Stimulated activated CD4-positive, alpha-beta T cell treated with anti-CD3 and anti-CD28 coated beads, Interleukin-15, amount 100 ng/mL, for 1 hour (primary cell): ENCODE measurements around the gene FBXO34.

Experiments
- DNase-seq, 2 donors: peaks; one replicate each; pipeline ENCODE4 v3.0.0-alpha.2; 2020; ENCODE audit warnings: low read depth in 1 of 2, low spot score in 1 of 2

Gene FBXO34

GRCh38 chr14:55272387-55272786 is 1.2 kb downstream of the FBXO34 start:
- DNase-seq = no peak

DNA sequence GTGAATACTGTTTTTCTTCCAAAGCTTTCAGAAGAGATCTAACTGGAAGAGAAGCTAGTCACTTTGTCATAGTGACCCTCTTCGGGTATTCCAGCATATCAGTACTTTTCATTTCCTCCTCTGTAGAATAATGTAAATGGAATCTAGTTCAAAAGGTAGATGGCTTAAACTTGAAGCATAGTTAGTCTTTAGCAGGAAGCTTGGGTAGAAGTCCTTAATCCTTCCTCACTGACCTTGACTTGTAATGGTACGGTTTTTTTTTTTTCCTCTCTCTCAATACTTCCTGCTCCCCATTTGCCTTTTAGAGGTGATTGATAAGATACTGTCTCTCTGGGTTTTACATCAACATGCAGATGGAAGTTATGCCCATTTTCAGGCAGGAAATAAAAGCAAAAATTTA is 1.7 kb downstream of the FBXO34 start:
- DNase-seq = no peak

DNA sequence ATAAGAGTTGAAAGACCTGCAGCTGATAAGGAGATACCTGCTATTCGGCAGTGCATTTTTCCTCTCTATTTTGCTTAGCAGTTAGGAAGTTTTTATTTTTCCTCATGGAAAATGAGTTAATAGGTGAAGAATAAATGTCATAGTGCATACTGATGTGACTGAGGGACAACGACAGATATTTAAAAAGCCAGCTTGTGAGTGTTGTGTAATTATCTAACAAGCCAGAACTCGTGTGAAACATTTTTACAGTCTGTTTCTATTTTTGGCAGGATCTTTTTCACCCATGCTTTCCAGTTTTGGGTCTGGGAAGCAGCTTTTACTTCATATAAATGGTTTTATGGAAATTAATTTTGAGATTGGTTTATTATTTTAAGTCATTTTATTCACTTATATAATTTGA is 2.9 kb downstream of the FBXO34 start:
- DNase-seq = no peak

- DNase-seq = no peak
These were observed 3.5 kb downstream of the FBXO34 start for GRCh38 chr14:55274751-55275150.

DNA sequence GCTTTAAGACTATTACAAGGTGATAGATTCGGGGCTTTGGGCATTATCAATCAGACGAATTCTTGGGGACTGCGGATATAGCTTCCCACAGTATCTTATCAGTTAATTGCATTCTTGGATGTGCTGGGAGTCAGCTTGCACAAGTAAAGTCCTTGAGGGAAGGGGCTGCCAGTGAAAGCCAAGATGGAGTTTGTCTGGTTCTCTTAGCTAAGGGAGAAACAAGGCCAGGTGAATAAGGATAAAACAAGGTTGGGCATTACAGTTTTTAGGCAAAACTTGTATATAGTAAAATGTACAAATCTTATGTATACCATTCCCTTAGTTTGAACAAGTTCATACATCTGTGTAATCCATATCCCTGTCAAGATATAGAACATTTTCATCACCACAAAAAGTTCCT is 5.5 kb downstream of the FBXO34 start:
- DNase-seq = no peak

DNA sequence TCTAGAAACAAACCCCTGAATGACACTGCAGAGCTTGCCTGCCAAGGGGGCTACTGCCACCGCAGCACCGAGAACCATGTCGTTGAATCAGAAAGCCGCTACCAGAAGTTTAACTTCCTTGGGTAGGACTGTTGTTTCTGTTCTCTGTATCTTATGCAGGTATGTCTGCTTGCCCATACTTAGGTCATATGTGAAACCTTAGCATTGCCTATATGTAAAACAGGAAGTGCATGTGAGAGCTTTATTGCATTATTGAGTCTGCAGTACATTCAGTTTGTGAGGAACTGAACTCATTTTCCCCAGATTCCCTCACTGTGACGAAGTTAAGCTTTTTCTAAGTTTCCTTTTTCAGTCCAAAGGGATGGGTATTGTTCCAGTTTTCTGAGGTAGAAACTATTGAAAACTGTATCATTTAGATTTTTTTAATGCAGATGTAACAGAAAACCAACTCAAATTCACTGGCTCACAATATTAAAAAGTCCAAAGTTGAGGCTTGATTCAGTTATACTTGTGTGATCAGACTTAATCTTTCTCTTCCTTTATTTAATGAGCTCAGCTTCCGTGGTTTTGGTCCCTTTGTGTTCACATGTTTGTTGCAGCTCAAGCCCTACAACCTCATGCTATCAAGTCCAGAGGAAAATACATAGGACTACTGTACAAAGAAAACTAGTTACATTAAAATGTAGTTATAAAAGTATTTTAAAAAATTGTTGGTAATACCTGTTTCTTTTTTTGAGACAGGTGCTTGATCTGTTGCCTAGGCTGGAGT is 6.9 kb downstream of the FBXO34 start:
- no peak for DNase-seq

GRCh38 chr14:55279384-55279783 is 8.2 kb downstream of the FBXO34 start:
- no peak for DNase-seq

- DNase-seq = no peak
These were observed 10.2 kb downstream of the FBXO34 start for GRCh38 chr14:55281316-55281839.

DNA sequence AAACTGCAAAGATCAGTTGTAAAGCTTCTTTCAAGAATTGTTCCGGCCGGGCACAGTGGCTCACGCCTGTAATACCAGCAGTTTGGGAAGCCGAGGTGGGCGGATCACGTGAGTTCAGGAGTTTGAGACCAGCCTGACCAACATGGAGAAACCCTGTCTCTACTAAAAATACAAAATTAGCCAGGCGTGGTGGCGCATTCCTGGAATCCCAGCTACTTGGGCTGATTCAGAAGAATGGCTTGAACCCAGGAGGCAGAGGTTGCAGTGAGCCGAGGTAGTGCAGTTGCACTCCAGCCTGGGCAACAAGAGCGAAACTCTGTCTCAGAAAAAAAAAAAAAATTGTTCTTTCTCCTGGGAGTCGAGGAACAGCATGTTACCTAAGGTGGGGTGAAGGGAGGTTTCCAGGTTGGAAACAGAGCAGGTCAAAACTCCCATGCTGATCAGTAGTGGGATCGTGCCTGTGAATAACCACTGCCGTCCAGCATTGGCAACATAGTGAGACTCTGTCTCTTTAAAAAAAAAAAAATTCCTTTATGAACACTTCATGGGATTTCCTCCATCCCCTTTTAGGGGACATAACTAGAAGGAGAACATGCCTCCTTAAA is 13.9 kb downstream of the FBXO34 start:
- no peak for DNase-seq

- DNase-seq = no peak
These were observed 17.2 kb downstream of the FBXO34 start for GRCh38 chr14:55288439-55288838.

DNA sequence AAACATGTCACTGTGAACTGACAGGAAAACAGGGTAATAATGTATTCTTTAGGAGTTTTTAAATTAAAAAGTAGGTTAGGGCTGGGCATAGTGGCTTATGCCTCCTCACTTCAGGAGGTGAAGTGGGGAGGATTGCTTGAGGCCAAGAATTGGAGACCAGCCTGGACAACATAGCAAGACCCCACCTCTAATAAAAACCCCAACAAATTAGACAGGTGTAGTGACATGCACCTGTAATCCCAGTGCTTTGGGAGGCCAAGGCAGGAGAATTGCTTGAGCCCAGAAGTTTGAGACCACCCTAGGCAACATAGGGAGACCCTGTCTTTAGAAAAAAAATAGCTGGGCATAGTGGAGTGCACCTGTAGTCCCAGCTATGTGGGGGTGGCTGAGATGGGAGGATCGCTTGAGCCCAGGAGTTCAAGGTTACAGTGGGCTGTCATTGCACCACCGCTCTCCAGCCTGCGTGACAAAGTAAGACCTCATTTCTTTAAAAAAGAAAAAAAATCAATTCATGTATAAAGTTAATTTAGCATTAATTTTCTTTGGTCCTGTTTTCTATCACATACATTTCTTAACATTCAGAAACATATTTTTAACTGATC is 20.4 kb downstream of the FBXO34 start:
- DNase-seq = no peak

GRCh38 chr14:55294603-55295002 is 23.4 kb downstream of the FBXO34 start:
- no peak for DNase-seq

GRCh38 chr14:55297611-55298499 is 26.6 kb downstream of the FBXO34 start:
- no peak for DNase-seq

DNA sequence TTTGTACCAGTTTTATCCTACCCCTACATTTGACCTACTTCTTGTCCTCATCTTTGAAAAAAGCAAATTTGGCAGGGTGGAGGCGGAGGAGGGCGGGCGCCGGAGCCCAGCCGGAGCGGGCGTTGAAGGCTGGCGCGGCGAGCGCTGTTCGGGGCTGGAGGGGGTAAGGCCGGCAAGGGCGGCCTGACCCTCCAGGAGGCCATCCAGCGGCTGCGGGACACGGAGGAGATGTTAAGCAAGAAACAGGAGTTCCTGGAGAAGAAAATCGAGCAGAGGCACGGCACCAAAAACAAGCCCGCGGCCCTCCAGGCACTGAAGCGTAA is 27.2 kb downstream of the FBXO34 start:
- DNase-seq = no peak

DNA sequence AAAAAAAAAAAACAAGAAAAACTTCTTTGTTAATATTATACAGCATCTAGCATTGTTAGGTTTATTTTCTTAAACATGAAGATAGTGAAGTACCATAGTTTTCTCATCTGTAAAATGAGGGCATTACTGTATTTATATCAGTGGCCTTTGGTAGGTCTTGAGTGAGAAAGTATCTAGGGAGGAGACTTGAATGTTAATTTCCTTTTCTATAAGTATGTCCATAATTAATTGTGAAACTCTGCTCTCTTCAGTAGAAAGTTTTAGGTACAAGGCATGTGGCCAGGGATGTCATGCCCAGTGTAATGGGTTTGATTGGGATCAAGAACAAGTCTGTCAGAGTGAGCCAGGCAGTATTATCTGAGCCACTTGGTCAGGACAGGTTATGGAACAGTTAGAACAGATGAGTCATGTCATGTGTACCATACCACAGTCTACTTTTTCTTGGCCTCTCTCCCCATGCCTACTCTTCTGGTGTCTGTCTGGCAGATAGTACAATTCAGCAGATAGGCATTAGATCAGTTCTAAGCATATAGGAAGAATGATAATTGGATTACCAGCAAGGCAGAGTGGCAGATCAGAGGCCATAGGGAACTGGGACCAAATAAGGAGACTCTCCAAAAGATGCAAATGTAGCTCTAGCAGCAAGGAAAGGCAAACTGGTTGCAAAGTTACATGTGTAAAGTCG is 30.4 kb downstream of the FBXO34 start:
- no peak for DNase-seq

DNA sequence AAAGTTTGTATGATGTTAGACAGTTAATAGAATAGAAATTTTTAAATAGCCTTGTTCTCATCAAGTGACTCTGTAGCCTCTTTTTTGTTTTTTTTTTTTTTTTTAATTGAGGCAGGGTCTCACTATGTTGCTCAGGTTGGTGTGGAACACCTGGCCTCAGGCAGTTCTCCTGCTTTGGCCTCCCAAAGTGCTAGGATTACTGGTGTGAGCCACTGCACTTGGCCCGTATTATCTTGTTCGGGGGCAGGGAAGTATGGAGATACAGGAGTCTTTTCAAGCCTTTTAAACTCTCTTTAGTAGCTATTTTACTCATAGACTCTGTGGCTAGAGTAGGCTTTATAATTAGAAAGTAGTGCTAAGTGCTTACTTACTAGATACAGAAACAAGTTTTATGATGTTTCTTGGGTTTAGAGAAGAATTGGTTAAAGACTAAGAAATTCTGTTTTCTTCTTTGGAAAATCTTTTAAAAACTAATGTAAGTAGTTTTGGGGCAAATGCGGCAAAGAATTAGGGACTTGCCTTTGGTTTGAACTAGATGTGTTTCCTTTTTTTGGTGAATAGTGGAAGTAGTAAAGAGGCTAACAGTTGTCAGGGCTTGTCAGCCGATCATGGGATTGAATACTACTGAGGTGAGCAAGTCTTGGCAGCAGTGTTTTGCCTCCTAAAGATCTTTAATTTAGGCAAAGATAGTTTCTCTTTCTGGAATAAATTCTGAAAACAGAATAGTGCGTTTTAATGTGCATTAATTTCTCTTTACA is 31.3 kb downstream of the FBXO34 start:
- no peak for DNase-seq

GRCh38 chr14:55303125-55303499 is 31.9 kb downstream of the FBXO34 start:
- DNase-seq = no peak

- DNase-seq = no peak
These were observed 32.5 kb downstream of the FBXO34 start for GRCh38 chr14:55303691-55304145.

- DNase-seq = no peak
These were observed 35.8 kb downstream of the FBXO34 start for GRCh38 chr14:55306938-55307589.

- DNase-seq = no peak
These were observed 37.9 kb downstream of the FBXO34 start for GRCh38 chr14:55309154-55309553.
